ENCODE measurements around the gene TMEM72.
A peak's percentile ranks its signal among the peaks of the same experiment; 100 is the strongest.

TMEM72 gene

GRCh38 chr10:44956717-44957706 lies 45.9 kb downstream of the TMEM72 start:
- no peak for DNase-seq

GRCh38 chr10:44958196-44958897 lies 47.2 kb downstream of the TMEM72 start:
- peak; percentile 91 for DNase-seq

- no peak for DNase-seq
Observed at GRCh38 chr10:44958898-44959246, 47.7 kb downstream of the TMEM72 start.

GRCh38 chr10:44959247-44960087 lies 48.3 kb downstream of the TMEM72 start, which contains the start of gene RASSF4:
RASSF4 (plus strand) TSS chr10:44959802; CDS start chr10:44970203, 10,401 bp downstream.
- peak; percentile 97 for DNase-seq

GRCh38 chr10:44960088-44960460 lies 48.9 kb downstream of the TMEM72 start:
- no peak for DNase-seq

- DNase-seq: peak; percentile 38
Observed at GRCh38 chr10:44960482-44961229, 49.5 kb downstream of the TMEM72 start.

GRCh38 chr10:44961230-44961571 lies 50.1 kb downstream of the TMEM72 start:
- DNase-seq: no peak

GRCh38 chr10:44961931-44962750 lies 51.0 kb downstream of the TMEM72 start:
- no peak for DNase-seq

- peak; percentile 56 for DNase-seq
Observed at GRCh38 chr10:44962870-44963738, 52.0 kb downstream of the TMEM72 start.

- peak; percentile 40 for DNase-seq
Observed at GRCh38 chr10:44963772-44964633, 52.9 kb downstream of the TMEM72 start.

GRCh38 chr10:44965104-44965503 lies 54.0 kb downstream of the TMEM72 start:
- DNase-seq: no peak

GRCh38 chr10:44965651-44966097 lies 54.5 kb downstream of the TMEM72 start:
- DNase-seq: no peak

- DNase-seq: peak; percentile 82
Observed at GRCh38 chr10:44966129-44966815, 55.1 kb downstream of the TMEM72 start.

- peak; percentile 47 for DNase-seq
Observed at GRCh38 chr10:44966816-44967509, 55.8 kb downstream of the TMEM72 start.

GRCh38 chr10:44967616-44968015 lies 56.5 kb downstream of the TMEM72 start:
- DNase-seq: peak; percentile 78

- peak; percentile 95 for DNase-seq
Observed at GRCh38 chr10:44968091-44968490, 57.0 kb downstream of the TMEM72 start.

GRCh38 chr10:44968500-44969400 lies 57.6 kb downstream of the TMEM72 start:
- no peak for DNase-seq

All from suppressor macrophage treated with lipopolysaccharide for 4 hours (primary cell).